ENCODE data around the gene AFF2.

Gene AFF2

GRCh38 chrX:149036086-149036485 is 535.7 kb downstream of the AFF2 start:
- DNase-seq, result no peak

GRCh38 chrX:149037281-149037870 is 537.0 kb downstream of the AFF2 start:
- no peak for DNase-seq

GRCh38 chrX:149039057-149039456 is 538.6 kb downstream of the AFF2 start:
- no peak for DNase-seq

GRCh38 chrX:149040873-149041535 is 540.6 kb downstream of the AFF2 start:
- DNase-seq, result no peak

- DNase-seq, result no peak
Observed at GRCh38 chrX:149043401-149043800, 543.0 kb downstream of the AFF2 start.

- DNase-seq, result no peak
Observed at GRCh38 chrX:149044471-149044870, 544.1 kb downstream of the AFF2 start.

- DNase-seq, result no peak
Observed at GRCh38 chrX:149045645-149046210, 545.3 kb downstream of the AFF2 start.
